Prostate gland (tissue), 2 donors: Measurements from ENCODE around the gene SUN2. TPM values are rescaled to one million over a fixed set of nuclear protein-coding genes. Genes with fewer than 3 reads are reported as not detected.

ENCODE experiments used
- DNase-seq: peaks from one replicate; pipeline ENCODE4 v3.0.0-alpha.2; 2019; ENCODE audit warnings: low spot score
- H3K27ac ChIP-seq, 2 donors: fragments of 200-600 bp; sonication (generic); 2 replicates each; pipeline ENCODE4 v1.5.1; 2017 to 2019
- H3K27me3 ChIP-seq: fragments of 200-600 bp; sonication (generic); replicated peaks from 2 replicates; pipeline ENCODE4 v1.5.1; 2019; ENCODE audit not compliant: insufficient read depth
- H3K36me3 ChIP-seq, 2 donors: fragments of 200-600 bp; sonication (generic); 1 replicate in 1 of 2; 2 replicates in 1 of 2; pipeline versions ENCODE4 v1.5.1 to v1.8.1; 2017 to 2019
- H3K4me1 ChIP-seq: fragments of 200-600 bp; sonication (generic); replicated peaks from 2 replicates; pipeline ENCODE4 v1.5.1; 2019
- H3K4me3 ChIP-seq, 2 donors: fragments of 200-600 bp; sonication (generic); 2 replicates each; pipeline ENCODE4 v1.5.1; 2017 to 2019
- H3K9me3 ChIP-seq: fragments of 200-600 bp; sonication (generic); 2 replicates; pipeline ENCODE4 v1.5.1; 2017
- CTCF ChIP-seq, 4 experiments: fragments of 200-600 bp in 2 of 4; fragments of 450-650 bp in 2 of 4; sonication (generic) in 2 of 4; IDR thresholded peaks; 1 replicate in 3 of 4; 2 replicates in 1 of 4; pipeline ENCODE4 v1.5.1; 2016 to 2019; ENCODE audit warnings: antibody characterized with exemption in 4 of 4, mild to moderate bottlenecking in 2 of 4, moderate library complexity in 2 of 4
- POLR2A ChIP-seq: fragments of 450-650 bp; IDR thresholded peaks from one replicate; pipeline ENCODE4 v1.6.1; 2016; ENCODE audit warnings: antibody characterized with exemption, mild to moderate bottlenecking
- POLR2AphosphoS5 ChIP-seq: sonication (generic); formaldehyde crosslinking; IDR thresholded peaks from one replicate; pipeline ENCODE4 v1.6.1; 2017; ENCODE audit warnings: antibody characterized with exemption
- WGBS: methylation state at CpG from one replicate; pipeline ENCODE4 v1.1.5; 2018; 5-methylcytosine and 5-hydroxymethylcytosine counted together
- intact Hi-C: fragments of 100-400 bp; cut with DNase I; formaldehyde crosslinking; loops from one replicate; pipeline ENCODE4 v1.14.2; 2022
- total RNA-seq, 2 donors: library from RNA; depleted of rRNA; stranded (reverse); fragments of >200 nt; gene quantifications; one replicate each; pipeline ENCODE4 v1.1.0, GENCODE V29; 2016

The SUN2 gene
- total RNA-seq, 2 donors from 2014 or later, result 401 to 445 TPM

DNA sequence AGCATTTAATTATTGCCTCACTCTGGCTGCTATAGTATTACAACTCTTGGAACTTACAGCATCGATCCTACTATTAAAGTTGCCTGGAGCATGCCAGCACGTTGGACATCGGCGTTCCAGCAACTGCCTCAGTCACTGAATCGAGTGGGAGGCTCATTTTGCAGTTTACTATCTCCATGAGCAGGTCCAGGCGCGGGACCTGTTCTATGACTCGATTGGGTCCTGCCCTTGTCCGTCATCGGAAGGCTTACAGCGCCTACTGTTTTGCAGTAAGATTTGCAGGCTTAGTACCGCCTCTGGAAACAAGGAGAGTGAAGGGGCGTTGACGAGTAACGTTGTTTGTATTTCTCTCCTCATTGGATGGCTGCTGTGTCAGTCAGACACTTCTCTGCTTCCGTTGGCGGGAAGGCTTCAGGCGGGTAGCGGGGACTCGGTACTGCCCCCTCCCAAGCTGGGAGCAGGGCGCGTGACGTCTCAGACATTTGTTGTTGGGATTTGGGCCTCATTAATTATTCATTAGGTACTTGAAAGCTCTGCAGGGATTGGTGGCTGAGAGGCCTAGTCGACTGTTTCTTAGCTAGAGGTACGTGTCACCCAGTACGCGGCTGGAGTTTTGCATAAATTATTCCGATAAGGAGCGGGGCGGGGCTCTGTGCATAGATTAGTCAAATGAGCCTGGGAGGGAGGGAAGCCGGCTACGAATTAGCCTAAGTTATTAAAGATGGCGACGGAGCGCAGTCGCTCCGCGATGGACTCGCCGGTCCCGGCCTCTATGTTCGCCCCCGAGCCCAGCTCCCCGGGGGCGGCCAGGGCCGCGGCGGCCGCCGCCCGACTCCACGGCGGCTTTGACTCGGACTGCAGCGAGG, 50.3 kb downstream of the SUN2 start, which contains the start of gene GTPBP1:
TSS of gene GTPBP1 (plus strand) at position 710 of the 866 bp plus-strand sequence. CDS start at position 722, 12 bp downstream.
- Histone ChIP-seq H3K27ac (peak within 1 kb of the TSS; percentile 98 to 99), H3K27me3 (no peaks in the 10 kb centered on the region), H3K9me3 (no peaks in the 10 kb centered on the region), H3K4me3 (peak within 1 kb of the TSS; percentile 97 to 99), H3K36me3 (no peaks in the 10 kb centered on the region), H3K4me1 (peaks cover 11% of the 10 kb centered on the region)
- DNase-seq, result peak; percentile 100
- under 1% methylated on average over 55 of the region's 55 CpGs for WGBS
- intact Hi-C loops, result loop anchor here (2.0 to 10.0 kb wide), 2 partner anchors 49 to 201 kb away; partner anchors contain the start of genes DDX17 and SUN2
- TF ChIP-seq POLR2AphosphoS5 (peak; percentile 100), POLR2A (peak; percentile 100), CTCF (IDR thresholded peaks at IDR 0.05) (peak in 1 of 4 experiments; percentile 41)

DNA sequence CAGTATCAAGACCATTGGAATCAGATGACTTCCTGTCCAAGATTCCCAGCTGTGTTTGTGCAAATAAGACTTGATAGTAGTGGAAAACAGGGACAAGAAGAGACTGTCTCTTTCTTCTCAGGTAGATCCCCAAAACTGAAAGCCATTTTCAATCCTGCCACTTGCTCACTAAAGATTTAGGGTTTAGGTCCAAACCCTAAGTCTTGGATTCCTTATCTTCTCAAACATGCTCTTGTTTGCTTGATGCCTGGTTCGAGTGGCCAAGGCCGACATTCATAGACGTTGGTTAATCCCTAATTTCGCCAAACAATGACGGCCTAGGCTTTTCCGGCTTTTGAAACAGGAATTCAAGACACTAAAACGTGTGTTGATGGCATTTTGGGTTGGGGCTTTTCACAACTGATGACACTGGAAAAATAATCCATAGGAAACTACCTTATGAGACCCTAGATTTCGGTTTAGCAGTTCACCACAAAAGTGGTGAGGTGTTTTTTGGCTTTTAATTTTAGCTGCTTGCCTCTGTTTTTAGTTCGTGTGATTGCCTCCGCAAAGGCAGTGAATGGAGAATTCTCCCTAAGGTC, 51.1 kb downstream of the SUN2 start:
- no peak for DNase-seq
- intact Hi-C loops, result loop anchor here (2.0 to 10.0 kb wide), 2 partner anchors 50 to 200 kb away; partner anchors contain the start of genes DDX17 and SUN2
- 14% methylated on average over 10 of the region's 10 CpGs for WGBS
- no peaks in the 10 kb centered on the region for H3K27me3 ChIP-seq
- peaks cover 11% of the 10 kb centered on the region for H3K4me1 ChIP-seq
- peak overlapping the region; percentile 87 to 91 for H3K27ac ChIP-seq
- no peaks in the 10 kb centered on the region for H3K36me3 ChIP-seq
- H3K4me3 ChIP-seq, result peak overlapping the region; percentile 4 to 25
- no peaks in the 10 kb centered on the region for H3K9me3 ChIP-seq
- TF ChIP-seq CTCF (IDR thresholded peaks at IDR 0.05), result no peak
- no peak for TF ChIP-seq POLR2A
- no peak for TF ChIP-seq POLR2AphosphoS5

- peaks cover 7% of the 10 kb centered on the region for H3K4me1 ChIP-seq
- intact Hi-C loops, result loop anchor here (10.0 kb wide), 1 partner anchor 196 kb away; the partner anchor contains the start of gene DDX17
- H3K27me3 ChIP-seq, result no peaks in the 10 kb centered on the region
Observed at GRCh38 chr22:38700789-38701628, 54.8 kb downstream of the SUN2 start, which contains the start of gene JOSD1. Gene JOSD1, minus strand, starts transcription at chr22:38700943. Its CDS starts 956 bp downstream, at chr22:38699987.

More at GRCh38 chr22:38700789-38701628, 54.8 kb downstream of the SUN2 start, which contains the start of gene JOSD1:
- peak within 1 kb of the TSS; percentile 99 to 100 for H3K27ac ChIP-seq
- no peaks in the 10 kb centered on the region for H3K36me3 ChIP-seq
- H3K4me3 ChIP-seq, result peak within 1 kb of the TSS; percentile 82 to 88
- peak; percentile 97 for DNase-seq
- TF ChIP-seq CTCF (IDR thresholded peaks at IDR 0.05), result peak in 2 of 4 experiments; percentile 34 to 53
- TF ChIP-seq POLR2AphosphoS5, result peak; percentile 94
- TF ChIP-seq POLR2A, result peak; percentile 99
- H3K9me3 ChIP-seq, result no peaks in the 10 kb centered on the region
- under 1% methylated on average over 22 of the region's 94 CpGs for WGBS
